Astrocyte (in vitro differentiated cells and primary cell): Measurements from ENCODE around the gene CTAG1A.
"Not testable (repeated sequence)": the region's sequence is repeated elsewhere in the genome, so short reads cannot be mapped to it uniquely, and the experiment has no call there.

Experiments used
- EZH2 ChIP-seq: IDR thresholded peaks from 2 replicates; pipeline ENCODE4 v1.6.1; 2012; ENCODE audit warnings: mild to moderate bottlenecking, low read length, inconsistent platforms; ENCODE audit not compliant: insufficient read depth
- TF ChIP-seq, protein P1 (sequence below): IDR thresholded peaks from 2 replicates; pipeline ENCODE4 v1.5.1; 2011; ENCODE audit warnings: low read depth, mild to moderate bottlenecking, inconsistent platforms, low read length, moderate library complexity; ENCODE audit not compliant: insufficient read depth

- TF ChIP-seq EZH2: not testable (repeated sequence)
- TF ChIP-seq, protein P1, sequence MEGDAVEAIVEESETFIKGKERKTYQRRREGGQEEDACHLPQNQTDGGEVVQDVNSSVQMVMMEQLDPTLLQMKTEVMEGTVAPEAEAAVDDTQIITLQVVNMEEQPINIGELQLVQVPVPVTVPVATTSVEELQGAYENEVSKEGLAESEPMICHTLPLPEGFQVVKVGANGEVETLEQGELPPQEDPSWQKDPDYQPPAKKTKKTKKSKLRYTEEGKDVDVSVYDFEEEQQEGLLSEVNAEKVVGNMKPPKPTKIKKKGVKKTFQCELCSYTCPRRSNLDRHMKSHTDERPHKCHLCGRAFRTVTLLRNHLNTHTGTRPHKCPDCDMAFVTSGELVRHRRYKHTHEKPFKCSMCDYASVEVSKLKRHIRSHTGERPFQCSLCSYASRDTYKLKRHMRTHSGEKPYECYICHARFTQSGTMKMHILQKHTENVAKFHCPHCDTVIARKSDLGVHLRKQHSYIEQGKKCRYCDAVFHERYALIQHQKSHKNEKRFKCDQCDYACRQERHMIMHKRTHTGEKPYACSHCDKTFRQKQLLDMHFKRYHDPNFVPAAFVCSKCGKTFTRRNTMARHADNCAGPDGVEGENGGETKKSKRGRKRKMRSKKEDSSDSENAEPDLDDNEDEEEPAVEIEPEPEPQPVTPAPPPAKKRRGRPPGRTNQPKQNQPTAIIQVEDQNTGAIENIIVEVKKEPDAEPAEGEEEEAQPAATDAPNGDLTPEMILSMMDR: not testable (repeated sequence)
Measured at GRCh38 chrX:154552112-154552806, 32.7 kb upstream of the CTAG1A start.
